ENCODE data around the gene ZFHX3. TPM values are rescaled to one million over a fixed set of nuclear protein-coding genes. Genes with fewer than 3 reads are reported as not detected.

ZFHX3 gene
- total and polyA plus RNA-seq, 9 of the 15 experiments (the other 6 are each of a cell fraction or from before 2014, with no cell fraction given) = 0.01 to 0.23 (median 0.06) TPM; not detected in 4

GRCh38 chr16:72876221-72876620, 171.7 kb downstream of the ZFHX3 start:
- no peaks in the 10 kb centered on the region for H3K9me1 ChIP-seq (ENCODE audit: control insufficient read depth, insufficient read depth, low read length)
- no peak overlapping the region for H3K4me2 ChIP-seq (ENCODE audit: insufficient read depth, low read length)
- FAIRE-seq = no peak
- H2AFZ ChIP-seq (ENCODE audit: low read depth, low read length) = no peak overlapping the region
- H3K27me3 ChIP-seq (ENCODE audit: control insufficient read depth in 2 of 2, insufficient read depth in 2 of 2, low read length in 2 of 2) = peaks cover 2 to 43% of the 10 kb centered on the region in 2 experiments; a peak in 4 of 5 replicates
- in situ Hi-C loops (cut with MboI) (no loop called here), intact Hi-C loops (cut with micrococcal nuclease) (no loop called here)
- POLR2A ChIA-PET = no interaction called here
- 0 out of 5 replicates have a peak, but pooled peaks cover 0 to 2% of the 10 kb centered on the region in 2 experiments for H3K4me1 ChIP-seq (replicated peaks in 1 of 2; ENCODE audit: control insufficient read depth in 2 of 2, insufficient read depth in 2 of 2, low read length in 2 of 2)
- H3K36me3 ChIP-seq (ENCODE audit: control insufficient read depth, insufficient read depth, low read length) = no peaks in the 10 kb centered on the region
- no peak for TF ChIP-seq ZNF778 (CRISPR knock-in tag; IDR thresholded peaks at IDR 0.05)
- no peak for TF ChIP-seq ZKSCAN1 (IDR thresholded peaks at IDR 0.05; ENCODE audit: low read depth, low read length)
- TF ChIP-seq RBM39 (optimal IDR thresholded peaks at IDR 0.05; ENCODE audit: low read depth, low read length) = no peak
- no peak for TF ChIP-seq MYNN (IDR thresholded peaks at IDR 0.05)
- TF ChIP-seq MYNN (CRISPR knock-in tag; IDR thresholded peaks at IDR 0.05) = no peak
- TF ChIP-seq, protein P1, sequence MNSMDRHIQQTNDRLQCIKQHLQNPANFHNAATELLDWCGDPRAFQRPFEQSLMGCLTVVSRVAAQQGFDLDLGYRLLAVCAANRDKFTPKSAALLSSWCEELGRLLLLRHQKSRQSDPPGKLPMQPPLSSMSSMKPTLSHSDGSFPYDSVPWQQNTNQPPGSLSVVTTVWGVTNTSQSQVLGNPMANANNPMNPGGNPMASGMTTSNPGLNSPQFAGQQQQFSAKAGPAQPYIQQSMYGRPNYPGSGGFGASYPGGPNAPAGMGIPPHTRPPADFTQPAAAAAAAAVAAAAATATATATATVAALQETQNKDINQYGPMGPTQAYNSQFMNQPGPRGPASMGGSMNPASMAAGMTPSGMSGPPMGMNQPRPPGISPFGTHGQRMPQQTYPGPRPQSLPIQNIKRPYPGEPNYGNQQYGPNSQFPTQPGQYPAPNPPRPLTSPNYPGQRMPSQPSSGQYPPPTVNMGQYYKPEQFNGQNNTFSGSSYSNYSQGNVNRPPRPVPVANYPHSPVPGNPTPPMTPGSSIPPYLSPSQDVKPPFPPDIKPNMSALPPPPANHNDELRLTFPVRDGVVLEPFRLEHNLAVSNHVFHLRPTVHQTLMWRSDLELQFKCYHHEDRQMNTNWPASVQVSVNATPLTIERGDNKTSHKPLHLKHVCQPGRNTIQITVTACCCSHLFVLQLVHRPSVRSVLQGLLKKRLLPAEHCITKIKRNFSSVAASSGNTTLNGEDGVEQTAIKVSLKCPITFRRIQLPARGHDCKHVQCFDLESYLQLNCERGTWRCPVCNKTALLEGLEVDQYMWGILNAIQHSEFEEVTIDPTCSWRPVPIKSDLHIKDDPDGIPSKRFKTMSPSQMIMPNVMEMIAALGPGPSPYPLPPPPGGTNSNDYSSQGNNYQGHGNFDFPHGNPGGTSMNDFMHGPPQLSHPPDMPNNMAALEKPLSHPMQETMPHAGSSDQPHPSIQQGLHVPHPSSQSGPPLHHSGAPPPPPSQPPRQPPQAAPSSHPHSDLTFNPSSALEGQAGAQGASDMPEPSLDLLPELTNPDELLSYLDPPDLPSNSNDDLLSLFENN (IDR thresholded peaks at IDR 0.05; ENCODE audit: low read depth in 2 of 2, low read length in 2 of 2) = no peak
- TF ChIP-seq BACH1 (tag; IDR thresholded peaks at IDR 0.05) = no peak
- TF ChIP-seq PPARD (CRISPR knock-in tag; IDR thresholded peaks at IDR 0.05) = no peak
- TF ChIP-seq UBTF (IDR thresholded peaks at IDR 0.05; ENCODE audit: borderline replicate concordance in 1 of 2, low read depth in 2 of 2, low read length in 2 of 2) = 0 out of 4 replicates have a peak, but pooled peaks of 1 of the 2 experiments have one; percentile 36
- TF ChIP-seq GABPA (tag; conservative IDR thresholded peaks at IDR 0.05; ENCODE audit: low read depth) = 0 out of 2 replicates have a peak, but pooled peaks have one; percentile 17
- TF ChIP-seq PTBP1 (IDR thresholded peaks at IDR 0.05; ENCODE audit: low read depth, low read length) = no peak
- no peak for TF ChIP-seq ZNF277 (CRISPR knock-in tag; IDR thresholded peaks at IDR 0.05; ENCODE audit: borderline replicate concordance)
- no peak for TF ChIP-seq HIVEP1 (CRISPR knock-in tag; IDR thresholded peaks at IDR 0.05)
- no peak for TF ChIP-seq KHSRP (IDR thresholded peaks at IDR 0.05)
- no peak for TF ChIP-seq RBM34 (IDR thresholded peaks at IDR 0.05; ENCODE audit: borderline replicate concordance, insufficient read depth, low read length)
- no peaks in the 10 kb centered on the region for H3K9me3 ChIP-seq (replicated peaks; ENCODE audit: control insufficient read depth, insufficient read depth, low read depth, low read length)
- no peak overlapping the region for H3K27ac ChIP-seq (ENCODE audit: extremely low read depth, low read depth, low read length)
- no peak for DNase-seq (ENCODE audit: extremely low read depth in 1 of 4, low spot score in 3 of 4)
- no peak overlapping the region for H3K9ac ChIP-seq (ENCODE audit: insufficient read depth in 1 of 2, low read depth in 2 of 2, low read length in 2 of 2)
- WGBS (ENCODE audit: insufficient coverage, low coverage, missing lambda C conversion rate) = 0% methylated on average over 8 of the region's 8 CpGs
- no peak for ATAC-seq
- no peaks in the 10 kb centered on the region for H4K20me1 ChIP-seq (replicated peaks; ENCODE audit: control insufficient read depth, insufficient read depth, low read length)
- no peaks in the 10 kb centered on the region for H3K79me2 ChIP-seq (ENCODE audit: control insufficient read depth, insufficient read depth, low read length)
- H3K4me3 ChIP-seq = no peak overlapping the region
- CTCF ChIA-PET (ENCODE audit: low intra/inter-chr PET ratio) = no interaction called here
- BruUV-seq (replicated peaks) = no TSS peak

Data from K562 (cell line).